HG02588 (cell line): ENCODE data around the gene STAT3.
"Not testable (repeated sequence)": the region's sequence is repeated elsewhere in the genome, so short reads cannot be mapped to it uniquely, and the experiment has no call there.

ENCODE experiments used
- ATAC-seq: cut with Tn5 transposase; IDR thresholded peaks from one replicate; pipeline ENCODE4 v1.9.1; 2021; ENCODE audit warnings: mild to moderate bottlenecking, moderate library complexity; ENCODE audit not compliant: unreplicated experiment

Gene STAT3

DNA sequence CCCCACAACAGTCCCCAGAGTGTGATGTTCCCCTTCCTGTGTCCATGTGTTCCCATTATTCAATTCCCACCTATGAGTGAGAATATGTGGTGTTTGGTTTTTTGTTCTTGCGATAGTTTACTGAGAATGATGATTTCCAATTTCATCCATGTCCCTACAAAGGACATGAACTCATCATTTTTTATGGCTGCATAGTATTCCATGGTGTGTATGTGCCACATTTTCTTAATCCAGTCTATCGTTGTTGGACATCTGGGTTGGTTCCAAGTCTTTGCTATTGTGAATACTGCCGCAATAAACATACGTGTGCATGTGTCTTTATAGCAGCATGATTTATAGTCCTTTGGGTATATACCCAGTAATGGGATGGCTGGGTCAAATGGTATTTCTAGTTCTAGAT, 123.9 kb downstream of the STAT3 start:
- ATAC-seq: not testable (repeated sequence)
